PC-3 (cell line): ENCODE measurements around the gene PCBP3.

ENCODE experiments used
- EZH2 ChIP-seq: fragments of 300-600 bp; sonication (generic); IDR thresholded peaks from one replicate; pipeline ENCODE4 v1.6.1; 2017; ENCODE audit warnings: antibody characterized with exemption, mild to moderate bottlenecking, low read length; ENCODE audit not compliant: unreplicated experiment
- TF ChIP-seq, protein P1 (sequence below): fragments of 300-600 bp; sonication (generic); conservative IDR thresholded peaks from 2 replicates; pipeline ENCODE4 v1.5.1; 2017; ENCODE audit warnings: antibody characterized with exemption, low read depth, mild to moderate bottlenecking, low read length

- TF ChIP-seq, protein P1, sequence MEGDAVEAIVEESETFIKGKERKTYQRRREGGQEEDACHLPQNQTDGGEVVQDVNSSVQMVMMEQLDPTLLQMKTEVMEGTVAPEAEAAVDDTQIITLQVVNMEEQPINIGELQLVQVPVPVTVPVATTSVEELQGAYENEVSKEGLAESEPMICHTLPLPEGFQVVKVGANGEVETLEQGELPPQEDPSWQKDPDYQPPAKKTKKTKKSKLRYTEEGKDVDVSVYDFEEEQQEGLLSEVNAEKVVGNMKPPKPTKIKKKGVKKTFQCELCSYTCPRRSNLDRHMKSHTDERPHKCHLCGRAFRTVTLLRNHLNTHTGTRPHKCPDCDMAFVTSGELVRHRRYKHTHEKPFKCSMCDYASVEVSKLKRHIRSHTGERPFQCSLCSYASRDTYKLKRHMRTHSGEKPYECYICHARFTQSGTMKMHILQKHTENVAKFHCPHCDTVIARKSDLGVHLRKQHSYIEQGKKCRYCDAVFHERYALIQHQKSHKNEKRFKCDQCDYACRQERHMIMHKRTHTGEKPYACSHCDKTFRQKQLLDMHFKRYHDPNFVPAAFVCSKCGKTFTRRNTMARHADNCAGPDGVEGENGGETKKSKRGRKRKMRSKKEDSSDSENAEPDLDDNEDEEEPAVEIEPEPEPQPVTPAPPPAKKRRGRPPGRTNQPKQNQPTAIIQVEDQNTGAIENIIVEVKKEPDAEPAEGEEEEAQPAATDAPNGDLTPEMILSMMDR: no peak
- no peak for TF ChIP-seq EZH2
These were observed 249.6 kb downstream of the PCBP3 start for GRCh38 chr21:45892916-45893739.
